Spleen (tissue), 7 donors: ENCODE data around the gene FRMD4A.

ENCODE experiments used
- POLR2A ChIP-seq, 3 donors: fragments of 450-650 bp; IDR thresholded peaks; one replicate each; pipeline ENCODE4 v1.5.1; 2017; ENCODE audit warnings: antibody characterized with exemption in 3 of 3, mild to moderate bottlenecking in 1 of 3
- POLR2AphosphoS5 ChIP-seq, 3 donors: sonication (generic); formaldehyde crosslinking; IDR thresholded peaks; one replicate each; pipeline ENCODE4 v1.5.1; 2017; ENCODE audit warnings: antibody characterized with exemption in 3 of 3
- TF ChIP-seq, protein P1 (sequence below), 11 experiments: fragments of 200-600 bp in 7 of 11; fragments of 450-650 bp in 4 of 11; sonication (generic) in 4 of 11; IDR thresholded peaks in 8 of 11; conservative IDR thresholded peaks in 3 of 11; 1 replicate in 7 of 11; 2 replicates in 4 of 11; pipeline versions ENCODE4 v1.4.0 to v1.8.0; 2016 to 2021; ENCODE audit warnings: antibody characterized with exemption in 11 of 11, inconsistent platforms in 4 of 11, mild to moderate bottlenecking in 1 of 11
- donor health status: DM: no; HTN: no; CAD: no; lungs with moderate emphysema.
- donor health status: DM: no; HTN: no; CAD: no.
- donor health status: DM: no; HTN: no; CAD: no.

GRCh38 chr10:13852872-13853271 lies 477.9 kb downstream of the FRMD4A start:
- TF ChIP-seq, protein P1, sequence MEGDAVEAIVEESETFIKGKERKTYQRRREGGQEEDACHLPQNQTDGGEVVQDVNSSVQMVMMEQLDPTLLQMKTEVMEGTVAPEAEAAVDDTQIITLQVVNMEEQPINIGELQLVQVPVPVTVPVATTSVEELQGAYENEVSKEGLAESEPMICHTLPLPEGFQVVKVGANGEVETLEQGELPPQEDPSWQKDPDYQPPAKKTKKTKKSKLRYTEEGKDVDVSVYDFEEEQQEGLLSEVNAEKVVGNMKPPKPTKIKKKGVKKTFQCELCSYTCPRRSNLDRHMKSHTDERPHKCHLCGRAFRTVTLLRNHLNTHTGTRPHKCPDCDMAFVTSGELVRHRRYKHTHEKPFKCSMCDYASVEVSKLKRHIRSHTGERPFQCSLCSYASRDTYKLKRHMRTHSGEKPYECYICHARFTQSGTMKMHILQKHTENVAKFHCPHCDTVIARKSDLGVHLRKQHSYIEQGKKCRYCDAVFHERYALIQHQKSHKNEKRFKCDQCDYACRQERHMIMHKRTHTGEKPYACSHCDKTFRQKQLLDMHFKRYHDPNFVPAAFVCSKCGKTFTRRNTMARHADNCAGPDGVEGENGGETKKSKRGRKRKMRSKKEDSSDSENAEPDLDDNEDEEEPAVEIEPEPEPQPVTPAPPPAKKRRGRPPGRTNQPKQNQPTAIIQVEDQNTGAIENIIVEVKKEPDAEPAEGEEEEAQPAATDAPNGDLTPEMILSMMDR (IDR thresholded peaks at IDR 0.05 in 8 of 11, conservative IDR thresholded peaks at IDR 0.05 in 3 of 11) = no peak
- TF ChIP-seq POLR2AphosphoS5 (IDR thresholded peaks at IDR 0.05) (peak in 1 of 3 donors; percentile 51), POLR2A (IDR thresholded peaks at IDR 0.05) (no peak)
